Lower lobe of right lung (tissue), 2 donors: ENCODE results near the gene RASAL2. TPM values are rescaled to one million over a fixed set of nuclear protein-coding genes. Genes with fewer than 3 reads are reported as not detected.
"Not testable (repeated sequence)": the region's sequence is repeated elsewhere in the genome, so short reads cannot be mapped to it uniquely, and the experiment has no call there.

Experiments
- ATAC-seq, 2 donors: fragments of 200-7000 bp; cut with Tn5 transposase; one replicate each; pipeline ENCODE4 v1.9.1; 2020 to 2022; ENCODE audit warnings: mild to moderate bottlenecking in 2 of 2, moderate library complexity in 2 of 2
- DNase-seq: peaks from one replicate; pipeline ENCODE4 v3.0.0-alpha.2; 2020
- H3K27ac ChIP-seq: fragments of 200-600 bp; one replicate; pipeline ENCODE4 v1.8.0; 2022
- H3K27me3 ChIP-seq: fragments of 200-600 bp; one replicate; pipeline ENCODE4 v1.8.0; 2022; ENCODE audit warnings: low read depth
- H3K36me3 ChIP-seq: fragments of 200-600 bp; one replicate; pipeline ENCODE4 v1.8.0; 2022; ENCODE audit warnings: mild to moderate bottlenecking
- H3K4me1 ChIP-seq: fragments of 200-600 bp; one replicate; pipeline ENCODE4 v1.8.0; 2022
- H3K4me3 ChIP-seq: fragments of 200-600 bp; one replicate; pipeline ENCODE4 v1.8.0; 2022; ENCODE audit warnings: mild to moderate bottlenecking
- H3K9me3 ChIP-seq: fragments of 200-600 bp; one replicate; pipeline ENCODE4 v1.8.0; 2022
- intact Hi-C: fragments of 100-400 bp; cut with DNase I; formaldehyde crosslinking; loops from one replicate; pipeline ENCODE4 v1.11.0; 2022
- total RNA-seq: library from RNA; stranded (reverse); fragmentation: NEBNext Ultra II Directional; extraction: Animal tissue kit (Norgen Biotek cat#: 25700); gene quantifications from one replicate; pipeline ENCODE4 v1.2.1, GENCODE V29; 2021
- TF ChIP-seq, protein P1 (sequence below): fragments of 200-600 bp; IDR thresholded peaks from one replicate; pipeline ENCODE4 v1.8.0; 2022; ENCODE audit warnings: antibody characterized with exemption, mild to moderate bottlenecking
- donor health status: DM: no; HTN: yes; CAD: no; lungs with severe emphysema.

The RASAL2 gene
- total RNA-seq, 1 donor from 2014 or later: 48.3 TPM

DNA sequence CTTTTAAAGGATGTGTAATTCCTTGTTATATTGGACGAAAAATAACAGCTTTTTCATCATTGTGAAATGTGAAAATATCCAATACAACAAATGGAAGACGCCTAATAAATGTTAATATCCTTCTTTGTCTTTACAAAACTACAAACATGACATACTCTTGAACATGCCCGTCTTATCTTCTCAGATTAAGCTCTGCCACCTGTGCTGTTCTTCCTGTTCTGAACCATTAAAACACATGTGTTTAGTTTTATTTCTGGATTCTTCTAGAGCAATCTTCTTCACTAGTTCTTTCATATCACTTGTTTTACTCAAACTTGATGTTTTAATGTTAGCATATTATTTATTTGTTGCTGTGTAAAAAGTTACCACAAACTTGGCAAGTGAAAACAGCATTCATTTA, 255.9 kb downstream of the RASAL2 start:
- TF ChIP-seq, protein P1, sequence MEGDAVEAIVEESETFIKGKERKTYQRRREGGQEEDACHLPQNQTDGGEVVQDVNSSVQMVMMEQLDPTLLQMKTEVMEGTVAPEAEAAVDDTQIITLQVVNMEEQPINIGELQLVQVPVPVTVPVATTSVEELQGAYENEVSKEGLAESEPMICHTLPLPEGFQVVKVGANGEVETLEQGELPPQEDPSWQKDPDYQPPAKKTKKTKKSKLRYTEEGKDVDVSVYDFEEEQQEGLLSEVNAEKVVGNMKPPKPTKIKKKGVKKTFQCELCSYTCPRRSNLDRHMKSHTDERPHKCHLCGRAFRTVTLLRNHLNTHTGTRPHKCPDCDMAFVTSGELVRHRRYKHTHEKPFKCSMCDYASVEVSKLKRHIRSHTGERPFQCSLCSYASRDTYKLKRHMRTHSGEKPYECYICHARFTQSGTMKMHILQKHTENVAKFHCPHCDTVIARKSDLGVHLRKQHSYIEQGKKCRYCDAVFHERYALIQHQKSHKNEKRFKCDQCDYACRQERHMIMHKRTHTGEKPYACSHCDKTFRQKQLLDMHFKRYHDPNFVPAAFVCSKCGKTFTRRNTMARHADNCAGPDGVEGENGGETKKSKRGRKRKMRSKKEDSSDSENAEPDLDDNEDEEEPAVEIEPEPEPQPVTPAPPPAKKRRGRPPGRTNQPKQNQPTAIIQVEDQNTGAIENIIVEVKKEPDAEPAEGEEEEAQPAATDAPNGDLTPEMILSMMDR: no peak
- H3K27me3 ChIP-seq: no peaks in the 10 kb centered on the region

DNA sequence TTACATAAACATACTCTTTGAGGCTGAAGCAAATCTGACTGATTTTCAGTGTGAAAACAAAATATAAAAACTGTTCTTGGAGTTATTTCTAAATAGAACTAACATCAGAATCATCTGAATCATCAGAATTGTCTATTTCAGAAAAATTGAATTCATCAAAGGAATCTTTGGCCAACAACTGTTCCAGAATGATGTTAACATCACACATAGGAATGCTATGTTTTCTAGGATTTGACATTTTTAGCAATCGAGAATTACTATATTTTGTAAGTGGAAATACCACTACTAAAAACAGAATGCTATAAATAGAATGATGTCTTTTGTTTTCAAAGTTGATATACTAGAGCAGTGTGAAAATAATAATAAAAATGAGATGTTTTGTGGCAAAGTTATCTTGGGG, 258.0 kb downstream of the RASAL2 start:
- H3K36me3 ChIP-seq, ATAC-seq, H3K27ac ChIP-seq, H3K27me3 ChIP-seq, H3K4me3 ChIP-seq, H3K9me3 ChIP-seq, DNase-seq, intact Hi-C loops, H3K4me1 ChIP-seq: not testable (repeated sequence)

More for the DNA sequence above, 255.9 kb downstream of the RASAL2 start:
- Histone ChIP-seq H3K27ac (no peak overlapping the region), H3K4me1 (peaks cover 21% of the 10 kb centered on the region), H3K36me3 (no peaks in the 10 kb centered on the region), H3K9me3 (peaks cover 4% of the 10 kb centered on the region), H3K4me3 (no peak overlapping the region)
- DNase-seq (no peak), ATAC-seq (no peak)
- intact Hi-C loops: no loop called here

DNA sequence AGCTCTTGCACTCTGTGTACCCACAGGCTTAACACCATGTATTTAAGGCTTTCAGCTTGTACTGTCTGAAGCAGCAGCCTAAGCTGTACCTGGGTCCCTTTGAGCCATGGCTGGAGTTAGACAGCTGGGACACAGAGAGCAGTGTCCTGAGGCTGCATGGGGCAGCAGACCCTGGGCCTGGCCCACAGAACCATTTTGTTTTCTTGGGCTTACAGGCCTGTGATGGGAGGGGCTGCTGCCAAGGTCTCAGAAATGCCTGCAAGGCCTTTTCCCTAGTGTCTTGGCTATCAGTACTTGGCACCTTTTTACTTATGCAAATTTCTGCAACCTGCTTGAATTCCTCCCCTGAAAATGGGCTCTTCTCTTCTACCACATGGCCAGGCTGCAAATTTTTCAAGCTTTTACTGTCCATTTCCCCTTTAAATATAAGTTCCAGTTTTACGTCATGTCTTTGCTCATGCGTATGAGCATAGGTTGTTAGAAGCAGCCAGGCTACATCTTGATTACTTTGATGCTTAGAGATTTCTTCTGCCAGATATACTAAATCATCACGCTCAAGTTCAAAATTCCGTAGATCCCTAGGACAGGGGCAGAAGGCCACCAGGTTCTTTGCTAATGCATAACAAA, 259.0 kb downstream of the RASAL2 start:
- intact Hi-C loops: no loop called here
- Histone ChIP-seq H3K4me3 (no peak overlapping the region), H3K27ac (no peak overlapping the region), H3K4me1 (peaks cover 7% of the 10 kb centered on the region), H3K36me3 (no peaks in the 10 kb centered on the region), H3K27me3 (no peaks in the 10 kb centered on the region), H3K9me3 (peaks cover 4% of the 10 kb centered on the region)
- TF ChIP-seq, protein P1: no peak
- no peak for DNase-seq
- ATAC-seq: no peak

DNA sequence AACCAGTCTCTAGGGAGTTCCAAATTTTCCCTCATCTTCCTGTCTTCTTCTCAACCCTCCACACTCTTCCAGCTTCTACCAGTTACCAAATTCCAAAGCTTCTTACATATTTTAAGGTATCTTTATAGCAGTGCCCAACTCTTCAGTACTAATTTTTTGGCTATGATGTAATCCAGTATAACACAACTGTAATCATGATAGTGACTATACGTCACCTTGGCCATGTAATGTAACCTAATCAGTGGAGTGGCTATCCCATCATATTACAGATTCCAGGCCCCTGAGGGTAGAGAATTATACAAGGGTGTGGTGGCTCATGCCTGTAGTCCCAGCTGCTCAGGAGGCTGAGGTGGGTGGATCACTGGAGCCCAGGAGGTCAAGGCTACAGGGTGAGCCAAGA, 259.6 kb downstream of the RASAL2 start:
- intact Hi-C loops: no loop called here
- Histone ChIP-seq H3K36me3 (no peaks in the 10 kb centered on the region), H3K4me3 (no peak overlapping the region), H3K27me3 (no peaks in the 10 kb centered on the region), H3K4me1 (peaks cover 7% of the 10 kb centered on the region), H3K27ac (no peak overlapping the region), H3K9me3 (peaks cover 4% of the 10 kb centered on the region)
- TF ChIP-seq, protein P1: no peak
- ATAC-seq (peak in 1 of 2 donors; percentile 26), DNase-seq (no peak)

DNA sequence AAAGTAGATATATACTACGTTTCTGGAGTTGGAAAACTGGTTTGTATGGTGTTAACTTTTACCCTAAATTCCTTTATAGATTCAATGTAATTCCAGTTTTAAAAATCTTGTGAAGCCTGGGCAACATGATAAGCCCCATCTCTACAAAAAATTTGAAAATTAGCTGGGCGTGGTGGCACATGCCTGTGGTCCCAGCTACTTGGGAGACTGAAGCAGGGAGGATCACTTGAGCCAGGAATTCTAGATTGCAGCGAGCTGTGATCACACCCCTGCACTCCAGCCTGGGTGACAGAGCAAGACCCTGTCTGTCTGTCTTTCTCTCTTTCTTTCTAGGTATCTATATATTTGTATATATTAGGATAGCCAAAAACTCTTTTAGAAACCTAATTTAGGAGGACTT, 260.9 kb downstream of the RASAL2 start:
- DNase-seq (no peak), ATAC-seq (peak in 1 of 2 donors; percentile 68)
- Histone ChIP-seq H3K27ac (no peak overlapping the region), H3K27me3 (no peaks in the 10 kb centered on the region), H3K4me3 (no peak overlapping the region), H3K9me3 (peaks cover 4% of the 10 kb centered on the region), H3K4me1 (peaks cover 7% of the 10 kb centered on the region), H3K36me3 (no peaks in the 10 kb centered on the region)
- TF ChIP-seq, protein P1: no peak
- intact Hi-C loops: no loop called here

DNA sequence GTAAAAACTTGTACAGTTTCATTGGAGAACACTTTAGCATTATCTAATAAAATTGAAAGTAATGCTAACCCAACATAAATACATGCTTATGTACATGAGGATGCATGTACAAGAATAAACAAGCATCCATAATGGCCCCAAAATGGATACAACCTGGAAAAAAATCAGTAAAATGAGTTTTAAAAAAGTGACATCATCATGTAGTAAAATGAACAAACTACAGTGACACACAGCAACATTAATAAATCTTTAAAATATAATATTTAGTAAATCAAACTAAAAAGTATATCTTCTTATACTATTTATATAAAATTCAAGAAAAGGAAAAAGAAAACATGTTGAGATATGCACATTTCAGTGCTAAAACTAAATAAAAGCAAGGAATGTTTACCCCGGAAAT, 262.4 kb downstream of the RASAL2 start:
- no peak overlapping the region for H3K4me3 ChIP-seq
- DNase-seq (no peak), ATAC-seq (no peak)
- H3K4me1 ChIP-seq: peaks cover 7% of the 10 kb centered on the region
- H3K27ac ChIP-seq: no peak overlapping the region
- intact Hi-C loops: no loop called here
- TF ChIP-seq, protein P1: no peak
- peaks cover 4% of the 10 kb centered on the region for H3K9me3 ChIP-seq
- H3K27me3 ChIP-seq: no peaks in the 10 kb centered on the region
- no peaks in the 10 kb centered on the region for H3K36me3 ChIP-seq
